ENCODE data around the gene SNX33.
"Not testable (repeated sequence)": the region's sequence is repeated elsewhere in the genome, so short reads cannot be mapped to it uniquely, and the experiment has no call there.

Gene SNX33

GRCh38 chr15:75702436-75702835, 54.7 kb downstream of the SNX33 start:
- no peak for DNase-seq

- not testable (repeated sequence) for DNase-seq
These were observed 55.9 kb downstream of the SNX33 start for GRCh38 chr15:75703440-75704262.

GRCh38 chr15:75704263-75704615, 56.5 kb downstream of the SNX33 start:
- DNase-seq: no peak

- no peak for DNase-seq
These were observed 56.9 kb downstream of the SNX33 start for GRCh38 chr15:75704618-75705017.

GRCh38 chr15:75705375-75705774, 57.7 kb downstream of the SNX33 start:
- not testable (repeated sequence) for DNase-seq

GRCh38 chr15:75705854-75706681, 58.4 kb downstream of the SNX33 start:
- DNase-seq: no peak

GRCh38 chr15:75706682-75706954, 58.9 kb downstream of the SNX33 start:
- no peak for DNase-seq

- not testable (repeated sequence) for DNase-seq
These were observed 61.7 kb downstream of the SNX33 start for GRCh38 chr15:75709458-75709857.

GRCh38 chr15:75710874-75711273, 63.2 kb downstream of the SNX33 start:
- not testable (repeated sequence) for DNase-seq

- DNase-seq: not testable (repeated sequence)
These were observed 63.8 kb downstream of the SNX33 start for GRCh38 chr15:75711495-75711894.
